Measurements from ENCODE around the gene RFX2. TPM values are rescaled to one million over a fixed set of nuclear protein-coding genes. Genes with fewer than 3 reads are reported as not detected.
"Not testable (repeated sequence)": the region's sequence is repeated elsewhere in the genome, so short reads cannot be mapped to it uniquely, and the experiment has no call there.

Gene RFX2
- total RNA-seq, 4 donors from 2014 or later, result 12.6 to 17.3 (median 15.0) TPM

DNA sequence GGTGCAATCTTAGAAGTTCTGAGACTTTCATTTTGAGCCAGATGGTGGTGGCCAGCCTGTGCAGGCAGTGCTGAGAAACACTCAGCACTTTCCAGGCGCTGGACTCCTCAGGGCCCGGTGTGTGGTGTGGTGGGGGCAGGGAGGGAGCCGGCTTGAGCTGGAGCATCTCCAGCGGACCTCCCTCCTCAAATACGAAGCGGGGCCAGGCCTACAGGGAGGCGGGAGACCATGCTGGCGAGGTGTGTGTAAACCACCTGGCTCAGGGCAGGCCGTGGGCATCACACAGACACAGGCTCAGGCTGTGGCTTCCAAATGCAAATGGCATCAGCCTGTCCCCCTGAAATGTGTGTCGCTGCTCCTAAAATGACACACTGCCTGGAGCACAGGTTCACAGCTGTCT lies 99.1 kb downstream of the RFX2 start:
- TF ChIP-seq EP300 (IDR thresholded peaks at IDR 0.05), result no peak
- TF ChIP-seq, protein P1, sequence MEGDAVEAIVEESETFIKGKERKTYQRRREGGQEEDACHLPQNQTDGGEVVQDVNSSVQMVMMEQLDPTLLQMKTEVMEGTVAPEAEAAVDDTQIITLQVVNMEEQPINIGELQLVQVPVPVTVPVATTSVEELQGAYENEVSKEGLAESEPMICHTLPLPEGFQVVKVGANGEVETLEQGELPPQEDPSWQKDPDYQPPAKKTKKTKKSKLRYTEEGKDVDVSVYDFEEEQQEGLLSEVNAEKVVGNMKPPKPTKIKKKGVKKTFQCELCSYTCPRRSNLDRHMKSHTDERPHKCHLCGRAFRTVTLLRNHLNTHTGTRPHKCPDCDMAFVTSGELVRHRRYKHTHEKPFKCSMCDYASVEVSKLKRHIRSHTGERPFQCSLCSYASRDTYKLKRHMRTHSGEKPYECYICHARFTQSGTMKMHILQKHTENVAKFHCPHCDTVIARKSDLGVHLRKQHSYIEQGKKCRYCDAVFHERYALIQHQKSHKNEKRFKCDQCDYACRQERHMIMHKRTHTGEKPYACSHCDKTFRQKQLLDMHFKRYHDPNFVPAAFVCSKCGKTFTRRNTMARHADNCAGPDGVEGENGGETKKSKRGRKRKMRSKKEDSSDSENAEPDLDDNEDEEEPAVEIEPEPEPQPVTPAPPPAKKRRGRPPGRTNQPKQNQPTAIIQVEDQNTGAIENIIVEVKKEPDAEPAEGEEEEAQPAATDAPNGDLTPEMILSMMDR (IDR thresholded peaks at IDR 0.05), result no peak
- TF ChIP-seq POLR2A (IDR thresholded peaks at IDR 0.05), result no peak
- H3K9me3 ChIP-seq, result no peaks in the 10 kb centered on the region
- peaks cover 0 to 16% (median 0%) of the 10 kb centered on the region in 4 donors for H3K4me1 ChIP-seq
- no peak for DNase-seq (ENCODE audit: low spot score in 2 of 2)
- peaks cover 0 to 65% (median 0%) of the 10 kb centered on the region in 3 donors for H3K36me3 ChIP-seq
- H3K27ac ChIP-seq, result no peak overlapping the region
- no peaks in the 10 kb centered on the region for H3K27me3 ChIP-seq
- 63 to 71% methylated on average over 10 of the region's 10 CpGs for WGBS, 2 donors
- H3K4me3 ChIP-seq, result no peak overlapping the region

DNA sequence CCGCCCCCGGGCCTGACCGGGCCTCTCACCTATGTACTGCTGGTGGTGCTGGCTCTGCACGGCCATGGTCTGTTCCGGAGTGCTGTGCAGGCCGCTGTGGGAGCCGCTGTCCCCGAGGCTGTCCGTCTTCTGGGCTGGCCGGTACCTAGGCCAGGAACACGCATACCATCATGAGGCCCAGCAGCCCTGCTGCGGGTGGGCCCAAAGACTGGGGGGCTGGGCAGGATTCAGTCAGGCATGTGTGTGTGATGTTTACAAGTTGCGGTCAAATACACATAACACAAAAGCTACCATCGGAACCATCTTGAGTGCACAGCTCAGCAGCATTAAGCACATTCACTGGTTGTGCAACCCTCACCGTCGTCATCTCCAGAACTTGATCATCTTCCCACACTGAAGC lies 100.2 kb downstream of the RFX2 start:
- peaks cover 0 to 16% (median 0%) of the 10 kb centered on the region in 4 donors for H3K4me1 ChIP-seq
- no peak overlapping the region for H3K27ac ChIP-seq
- no peaks in the 10 kb centered on the region for H3K9me3 ChIP-seq
- H3K36me3 ChIP-seq, result peaks cover 0 to 67% (median 0%) of the 10 kb centered on the region in 3 donors
- H3K4me3 ChIP-seq, result no peak overlapping the region
- no peaks in the 10 kb centered on the region for H3K27me3 ChIP-seq
- DNase-seq (ENCODE audit: low spot score in 2 of 2), result no peak
- WGBS, 2 donors, result 88 to 91% methylated on average over 10 to 14 of the region's 16 CpGs
- TF ChIP-seq, protein P1 (IDR thresholded peaks at IDR 0.05), result no peak
- TF ChIP-seq POLR2A (IDR thresholded peaks at IDR 0.05), result no peak

DNA sequence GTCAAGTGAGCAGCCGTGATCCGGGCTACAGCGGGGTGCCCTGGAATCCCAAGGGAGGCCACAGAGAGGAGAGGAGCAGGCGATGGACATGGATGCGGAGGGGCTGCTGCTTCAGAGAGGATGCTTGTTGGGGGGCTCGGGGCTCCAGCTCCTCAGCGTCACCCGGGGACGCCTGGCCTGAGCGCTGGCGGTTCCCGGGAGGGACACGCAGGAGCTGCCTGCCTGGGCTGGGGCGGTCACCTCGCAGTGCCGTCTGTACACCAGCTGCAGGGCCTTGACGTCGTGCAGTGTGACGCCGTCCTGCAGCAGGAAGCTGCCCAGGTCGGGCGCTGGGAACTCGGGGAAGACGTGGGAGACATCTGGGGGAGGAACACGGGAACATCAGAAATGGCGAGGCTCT lies 102.4 kb downstream of the RFX2 start:
- no peak overlapping the region for H3K27ac ChIP-seq
- WGBS, 2 donors, result 86 to 89% methylated on average over 23 to 26 of the region's 26 CpGs
- H3K4me1 ChIP-seq, result peaks cover 0 to 16% (median 0%) of the 10 kb centered on the region in 4 donors
- H3K36me3 ChIP-seq, result peaks cover 0 to 73% (median 0%) of the 10 kb centered on the region in 3 donors
- no peaks in the 10 kb centered on the region for H3K9me3 ChIP-seq
- no peak for DNase-seq (ENCODE audit: low spot score in 2 of 2)
- TF ChIP-seq EP300 (IDR thresholded peaks at IDR 0.05) (no peak), POLR2A (IDR thresholded peaks at IDR 0.05) (no peak)
- TF ChIP-seq, protein P1 (IDR thresholded peaks at IDR 0.05), result no peak
- no peak overlapping the region for H3K4me3 ChIP-seq
- no peaks in the 10 kb centered on the region for H3K27me3 ChIP-seq

DNA sequence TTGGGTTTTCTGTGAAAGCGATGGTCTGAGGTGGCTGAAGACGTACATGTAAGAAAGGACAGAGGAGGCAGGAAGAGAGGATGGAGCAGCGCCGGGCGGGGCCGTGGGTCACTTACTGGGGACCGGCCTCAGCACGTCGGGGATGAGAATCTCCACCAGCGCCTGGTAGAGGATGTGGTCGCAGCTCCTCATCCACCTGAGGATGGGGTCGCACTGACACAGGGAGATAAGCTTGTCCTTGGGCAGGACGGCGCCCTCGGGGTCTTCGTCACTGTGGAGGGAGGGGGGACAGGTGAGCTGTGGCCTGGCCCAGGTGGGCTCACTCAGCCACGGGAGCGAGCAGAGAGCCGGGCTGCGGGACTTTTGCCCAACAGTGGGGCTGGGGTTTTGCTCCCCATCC lies 103.4 kb downstream of the RFX2 start:
- H3K4me3 ChIP-seq, result no peak overlapping the region
- H3K36me3 ChIP-seq, result peaks cover 0 to 73% (median 0%) of the 10 kb centered on the region in 3 donors
- H3K4me1 ChIP-seq, result peaks cover 0 to 10% (median 0%) of the 10 kb centered on the region in 4 donors

DNA sequence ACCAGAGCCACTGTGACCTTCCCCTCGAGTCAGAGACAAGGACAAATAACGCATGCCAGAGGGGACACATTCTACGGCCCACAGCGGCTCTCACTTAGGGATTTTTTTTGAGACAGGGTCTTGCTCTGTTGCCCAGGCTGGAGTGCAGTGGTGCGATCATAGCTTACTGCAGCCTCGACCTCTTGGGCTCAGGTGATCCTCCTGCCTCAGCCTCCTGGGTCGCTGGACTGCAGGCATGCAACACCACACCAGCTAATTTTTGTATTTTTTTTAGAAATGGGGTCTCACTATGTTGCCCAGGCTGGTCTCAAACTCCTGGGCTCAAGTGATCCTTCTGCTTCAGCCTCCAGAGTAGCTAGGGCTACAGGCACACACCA lies 104.2 kb downstream of the RFX2 start:
- H3K4me1 ChIP-seq; H3K27ac ChIP-seq; DNase-seq (ENCODE audit: low spot score in 2 of 2); H3K4me3 ChIP-seq; H3K27me3 ChIP-seq; H3K9me3 ChIP-seq: not testable (repeated sequence)
- H3K36me3 ChIP-seq, result peaks cover 0 to 74% (median 0%) of the 10 kb centered on the region in 3 donors
- 83 to 90% methylated on average over 1 to 7 of the region's 7 CpGs for WGBS, 2 donors

More for the DNA sequence above, 103.4 kb downstream of the RFX2 start:
- H3K27ac ChIP-seq, result no peak overlapping the region
- H3K27me3 ChIP-seq, result no peaks in the 10 kb centered on the region
- no peaks in the 10 kb centered on the region for H3K9me3 ChIP-seq
- TF ChIP-seq POLR2A (IDR thresholded peaks at IDR 0.05) (no peak), EP300 (IDR thresholded peaks at IDR 0.05) (no peak)
- TF ChIP-seq, protein P1 (IDR thresholded peaks at IDR 0.05), result no peak
- WGBS, 2 donors, result 93 to 94% methylated on average over 20 of the region's 20 CpGs
- DNase-seq (ENCODE audit: low spot score in 2 of 2), result no peak
